GM18508 (cell line): ENCODE data around the gene KLHL12.

Experiments
- ATAC-seq: cut with Tn5 transposase; IDR thresholded peaks from one replicate; pipeline ENCODE4 v1.9.1; 2021; ENCODE audit warnings: moderate number of reproducible peaks; ENCODE audit not compliant: insufficient read depth, unreplicated experiment

KLHL12 gene

GRCh38 chr1:202848191-202848542, 78.9 kb downstream of the KLHL12 start:
- no peak for ATAC-seq

GRCh38 chr1:202844935-202845334, 82.1 kb downstream of the KLHL12 start:
- ATAC-seq, result no peak

- no peak for ATAC-seq
Observed at GRCh38 chr1:202844259-202844658, 82.8 kb downstream of the KLHL12 start.

GRCh38 chr1:202843081-202843480, 84.0 kb downstream of the KLHL12 start:
- no peak for ATAC-seq
